Measurements from ENCODE around the gene KIAA0586.

- TF ChIP-seq, protein P1, sequence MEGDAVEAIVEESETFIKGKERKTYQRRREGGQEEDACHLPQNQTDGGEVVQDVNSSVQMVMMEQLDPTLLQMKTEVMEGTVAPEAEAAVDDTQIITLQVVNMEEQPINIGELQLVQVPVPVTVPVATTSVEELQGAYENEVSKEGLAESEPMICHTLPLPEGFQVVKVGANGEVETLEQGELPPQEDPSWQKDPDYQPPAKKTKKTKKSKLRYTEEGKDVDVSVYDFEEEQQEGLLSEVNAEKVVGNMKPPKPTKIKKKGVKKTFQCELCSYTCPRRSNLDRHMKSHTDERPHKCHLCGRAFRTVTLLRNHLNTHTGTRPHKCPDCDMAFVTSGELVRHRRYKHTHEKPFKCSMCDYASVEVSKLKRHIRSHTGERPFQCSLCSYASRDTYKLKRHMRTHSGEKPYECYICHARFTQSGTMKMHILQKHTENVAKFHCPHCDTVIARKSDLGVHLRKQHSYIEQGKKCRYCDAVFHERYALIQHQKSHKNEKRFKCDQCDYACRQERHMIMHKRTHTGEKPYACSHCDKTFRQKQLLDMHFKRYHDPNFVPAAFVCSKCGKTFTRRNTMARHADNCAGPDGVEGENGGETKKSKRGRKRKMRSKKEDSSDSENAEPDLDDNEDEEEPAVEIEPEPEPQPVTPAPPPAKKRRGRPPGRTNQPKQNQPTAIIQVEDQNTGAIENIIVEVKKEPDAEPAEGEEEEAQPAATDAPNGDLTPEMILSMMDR (IDR thresholded peaks at IDR 0.05; ENCODE audit: low read depth, low read length), result no peak
- TF ChIP-seq POLR2A (IDR thresholded peaks at IDR 0.05; ENCODE audit: extremely low read depth, insufficient read length) (no peak), MYC (IDR thresholded peaks at IDR 0.05; ENCODE audit: low read depth, low read length) (no peak)
These were observed 90.1 kb downstream of the KIAA0586 start for GRCh38 chr14:58517592-58517991.

Data from NB4 (cell line).